ENCODE results near the gene PALLD.
"Not testable (repeated sequence)": the region's sequence is repeated elsewhere in the genome, so short reads cannot be mapped to it uniquely, and the experiment has no call there.

The PALLD gene

GRCh38 chr4:168713253-168713652 is 216.4 kb downstream of the PALLD start:
- DNase-seq, result no peak

GRCh38 chr4:168715896-168716295 is 219.0 kb downstream of the PALLD start:
- no peak for DNase-seq

- no peak for DNase-seq
Observed at GRCh38 chr4:168716406-168717129, 219.7 kb downstream of the PALLD start.

GRCh38 chr4:168717847-168718246 is 221.0 kb downstream of the PALLD start:
- no peak for DNase-seq

- no peak for DNase-seq
Observed at GRCh38 chr4:168719725-168720124, 222.9 kb downstream of the PALLD start.

GRCh38 chr4:168720396-168720900 is 223.6 kb downstream of the PALLD start:
- no peak for DNase-seq

GRCh38 chr4:168722391-168722790 is 225.5 kb downstream of the PALLD start:
- DNase-seq, result no peak

- no peak for DNase-seq
Observed at GRCh38 chr4:168723020-168723419, 226.2 kb downstream of the PALLD start.

- DNase-seq, result no peak
Observed at GRCh38 chr4:168723569-168723968, 226.7 kb downstream of the PALLD start.

- DNase-seq, result no peak
Observed at GRCh38 chr4:168724243-168724642, 227.4 kb downstream of the PALLD start.

- no peak for DNase-seq
Observed at GRCh38 chr4:168724686-168725411, 228.0 kb downstream of the PALLD start.

GRCh38 chr4:168725930-168726329 is 229.1 kb downstream of the PALLD start:
- DNase-seq, result no peak

- DNase-seq, result not testable (repeated sequence)
Observed at GRCh38 chr4:168727181-168727580, 230.3 kb downstream of the PALLD start.

GRCh38 chr4:168731006-168731636 is 234.3 kb downstream of the PALLD start:
- no peak for DNase-seq

- DNase-seq, result no peak
Observed at GRCh38 chr4:168731706-168732414, 235.0 kb downstream of the PALLD start.

- no peak for DNase-seq
Observed at GRCh38 chr4:168732714-168733113, 235.9 kb downstream of the PALLD start.

- no peak for DNase-seq
Observed at GRCh38 chr4:168734703-168735678, 238.1 kb downstream of the PALLD start.

GRCh38 chr4:168735735-168736134 is 238.9 kb downstream of the PALLD start:
- no peak for DNase-seq

GRCh38 chr4:168736860-168737805 is 240.3 kb downstream of the PALLD start:
- DNase-seq, result no peak

GRCh38 chr4:168737806-168738172 is 240.9 kb downstream of the PALLD start:
- DNase-seq, result no peak

GRCh38 chr4:168739886-168740285 is 243.0 kb downstream of the PALLD start:
- DNase-seq, result no peak

Data from DMS 273 treated with DMSO at 0.1 percent for 48 hours (cell line).